IMR-90 (cell line): Measurements from ENCODE around the gene ZNF280C. TPM values are rescaled to one million over a fixed set of nuclear protein-coding genes. Genes with fewer than 3 reads are reported as not detected.

Source experiments
- ATAC-seq: fragments of 200-7000 bp; cut with Tn5 transposase; 2 replicates; pipeline ENCODE4 v1.9.1; 2020; ENCODE audit warnings: low read depth, mild to moderate bottlenecking, moderate library complexity
- BruUV-seq: library from RNA; stranded (reverse); fragments of 400-500 nt; replicated peaks from 2 replicates; lab custom pipeline; 2021; lab: Mats Ljungman, UMichigan
- CTCF ChIA-PET: fragments of 300-600 bp; formaldehyde crosslinking; extraction: SDS; loops from one replicate; lab custom pipeline; 2021; ENCODE audit warnings: antibody characterized with exemption; lab: Yijun Ruan, JAX
- POLR2A ChIA-PET: fragments of 300-600 bp; sonication (Branson Sonifier 250); formaldehyde crosslinking; loops from one replicate; lab custom pipeline; 2022; ENCODE audit warnings: antibody characterized with exemption; ENCODE audit not compliant: unreplicated experiment; lab: Charles Lee
- DNase-seq: peaks from one replicate; pipeline ENCODE4 v3.0.0; 2013
- H2AFZ ChIP-seq: replicated peaks from 2 replicates; pipeline ENCODE3; 2013; ENCODE audit warnings: low read length, mild to moderate bottlenecking; ENCODE audit not compliant: poor library complexity
- H2AK5ac ChIP-seq: 2 replicates; pipeline ENCODE4 v1.6.1; 2013; ENCODE audit warnings: low read depth, low read length, inconsistent platforms
- H2AK9ac ChIP-seq: replicated peaks from 2 replicates; pipeline ENCODE3; 2013; ENCODE audit warnings: mild to moderate bottlenecking, low read depth, low read length, moderate library complexity; ENCODE audit not compliant: poor library complexity
- H2BK120ac ChIP-seq: 2 replicates; pipeline ENCODE4 v1.6.1; 2013; ENCODE audit warnings: low read depth, low read length, inconsistent platforms
- H2BK15ac ChIP-seq: 3 replicates; pipeline ENCODE4 v1.6.1; 2013; ENCODE audit warnings: low read depth, low read length, inconsistent platforms
- H2BK20ac ChIP-seq: 2 replicates; pipeline ENCODE4 v1.6.1; 2013; ENCODE audit warnings: low read depth, mild to moderate bottlenecking, inconsistent platforms, low read length, moderate library complexity
- H2BK5ac ChIP-seq: 2 replicates; pipeline ENCODE4 v1.6.1; 2013; ENCODE audit warnings: mild to moderate bottlenecking, low read depth, low read length, inconsistent platforms; ENCODE audit not compliant: poor library complexity, severe bottlenecking
- H3K14ac ChIP-seq: replicated peaks from 2 replicates; pipeline ENCODE4 v1.6.1; 2013; ENCODE audit warnings: low read depth, low read length, inconsistent platforms
- H3K18ac ChIP-seq: 2 replicates; pipeline ENCODE4 v1.6.1; 2013; ENCODE audit warnings: low read depth, low read length, control low read depth
- H3K23ac ChIP-seq: 2 replicates; pipeline ENCODE4 v1.6.1; 2013; ENCODE audit warnings: low read depth, low read length, inconsistent platforms
- H3K27ac ChIP-seq: 2 replicates; pipeline ENCODE4 v1.5.1; 2013; ENCODE audit warnings: mild to moderate bottlenecking, control low read depth, low read length; ENCODE audit not compliant: insufficient read depth
- H3K27me3 ChIP-seq: 2 replicates; pipeline ENCODE4 v1.6.1; 2013; ENCODE audit warnings: low read length; ENCODE audit not compliant: control insufficient read depth, insufficient read depth
- H3K36me3 ChIP-seq: 2 replicates; pipeline ENCODE4 v1.6.1; 2013; ENCODE audit warnings: low read length, mixed read lengths; ENCODE audit not compliant: control insufficient read depth, insufficient read depth
- H3K4ac ChIP-seq: 2 replicates; pipeline ENCODE4 v1.6.1; 2013; ENCODE audit warnings: low read depth, low read length, inconsistent platforms
- H3K4me1 ChIP-seq: 2 replicates; pipeline ENCODE4 v1.6.1; 2013; ENCODE audit warnings: low read length, mixed read lengths; ENCODE audit not compliant: control insufficient read depth, insufficient read depth
- H3K4me2 ChIP-seq: 2 replicates; pipeline ENCODE4 v1.6.1; 2013; ENCODE audit warnings: low read depth, mild to moderate bottlenecking, control low read depth, low read length, moderate library complexity
- H3K4me3 ChIP-seq: 2 replicates; pipeline ENCODE4 v1.5.1; 2013; ENCODE audit warnings: low read depth, mild to moderate bottlenecking, control low read depth, low read length, moderate library complexity; ENCODE audit not compliant: insufficient read depth
- H3K56ac ChIP-seq: 2 replicates; pipeline ENCODE4 v1.6.1; 2013; ENCODE audit warnings: low read length, inconsistent platforms; ENCODE audit not compliant: insufficient read depth; ENCODE audit errors: extremely low read depth
- H3K79me1 ChIP-seq, 2 experiments: 2 replicates each; pipeline ENCODE4 v1.6.1; 2013; ENCODE audit warnings: low read length in 2 of 2, inconsistent platforms in 1 of 2, low read depth in 1 of 2
- H3K9ac ChIP-seq: 2 replicates; pipeline ENCODE4 v1.6.1; 2013; ENCODE audit warnings: low read depth, low read length, control low read depth
- H3K9me1 ChIP-seq: 2 replicates; pipeline ENCODE4 v1.6.1; 2013; ENCODE audit warnings: low read length, inconsistent platforms; ENCODE audit not compliant: insufficient read depth
- H3K9me3 ChIP-seq: 2 replicates; pipeline ENCODE4 v1.6.1; 2013; ENCODE audit warnings: low read length; ENCODE audit not compliant: control insufficient read depth, insufficient read depth
- H4K20me1 ChIP-seq: 2 replicates; pipeline ENCODE4 v1.6.1; 2013; ENCODE audit warnings: low read length, inconsistent platforms; ENCODE audit not compliant: insufficient read depth
- H4K5ac ChIP-seq: 2 replicates; pipeline ENCODE4 v1.6.1; 2013; ENCODE audit warnings: mild to moderate bottlenecking, low read depth, low read length, control low read depth
- H4K8ac ChIP-seq, 2 experiments: 2 replicates each; pipeline ENCODE4 v1.6.1; 2013; ENCODE audit warnings: low read depth in 2 of 2, low read length in 2 of 2, control low read depth in 1 of 2, inconsistent platforms in 1 of 2
- H4K91ac ChIP-seq: 2 replicates; pipeline ENCODE4 v1.6.1; 2013; ENCODE audit warnings: low read depth, low read length, inconsistent platforms; ENCODE audit not compliant: insufficient read depth
- CEBPB ChIP-seq: IDR thresholded peaks from 2 replicates; pipeline ENCODE4 v1.6.1; 2012; ENCODE audit warnings: low read depth, low read length, improper control_type of control experiment
- CHD1 ChIP-seq: IDR thresholded peaks from 2 replicates; pipeline ENCODE4 v1.6.1; 2012; ENCODE audit warnings: low read depth, low read length, improper control_type of control experiment
- MXI1 ChIP-seq: IDR thresholded peaks from 2 replicates; pipeline ENCODE4 v1.6.1; 2012; ENCODE audit warnings: low read depth, mild to moderate bottlenecking, low read length, moderate library complexity, borderline replicate concordance
- NFE2L2 ChIP-seq: fragments of 150-350 bp; IDR thresholded peaks from 2 replicates; pipeline ENCODE4 v1.6.1; 2016; ENCODE audit warnings: low read depth, mild to moderate bottlenecking, low read length
- RAD21 ChIP-seq: IDR thresholded peaks from 2 replicates; pipeline ENCODE4 v1.6.1; 2012; ENCODE audit warnings: low read length, improper control_type of control experiment
- RFX5 ChIP-seq: IDR thresholded peaks from 2 replicates; pipeline ENCODE4 v1.8.0; 2012; ENCODE audit warnings: low read depth, mild to moderate bottlenecking, low read length, moderate library complexity
- USF2 ChIP-seq: fragments of 150-350 bp; IDR thresholded peaks from 2 replicates; pipeline ENCODE4 v1.6.1; 2017; ENCODE audit warnings: mild to moderate bottlenecking, antibody characterized with exemption, low read length, low read depth
- WGBS, 2 experiments: methylation state at CpG; one replicate each; pipeline versions ENCODE4 v1.1.5 to v1.1.7; 2013; ENCODE audit warnings: missing lambda C conversion rate in 2 of 2; ENCODE audit not compliant: insufficient read length in 1 of 2; ENCODE audit errors: extremely low coverage in 2 of 2; 5-methylcytosine and 5-hydroxymethylcytosine counted together
- dilution Hi-C: fragments of 300-500 bp; cut with HindIII; formaldehyde crosslinking; loops from one replicate; pipeline ENCODE4 v1.14.3; 2018; ENCODE audit warnings: low sequenced_read_pairs; ENCODE audit not compliant: unreplicated experiment
- in situ Hi-C: fragments of 300-500 bp; cut with MboI; formaldehyde crosslinking; loops from 3 replicates; pipeline ENCODE4 v1.14.3; 2019; ENCODE audit warnings: low sequenced_read_pairs, inconsistent platforms, mixed read lengths
- intact Hi-C: fragments of 100-400 bp; cut with micrococcal nuclease; formaldehyde crosslinking; loops from 2 replicates; pipeline ENCODE4 v1.10.0; 2022
- polyA plus RNA-seq, 3 experiments: library from polyadenylated mRNA; depleted of rRNA; stranded (reverse); fragments of >200 nt; gene quantifications; 2 replicates each; pipeline ENCODE4 v1.2.3, GENCODE V29; 2012; ENCODE audit warnings: low replicate concordance in 1 of 3
- total RNA-seq: library from RNA; depleted of rRNA; stranded (reverse); fragments of >200 nt; gene quantifications from 2 replicates; pipeline ENCODE4 v1.2.3, GENCODE V29; 2012

ZNF280C gene
- total and polyA plus RNA-seq, 2 of the 4 experiments (the other 2 are of a cell fraction) = 3.1 to 4.5 TPM

DNA sequence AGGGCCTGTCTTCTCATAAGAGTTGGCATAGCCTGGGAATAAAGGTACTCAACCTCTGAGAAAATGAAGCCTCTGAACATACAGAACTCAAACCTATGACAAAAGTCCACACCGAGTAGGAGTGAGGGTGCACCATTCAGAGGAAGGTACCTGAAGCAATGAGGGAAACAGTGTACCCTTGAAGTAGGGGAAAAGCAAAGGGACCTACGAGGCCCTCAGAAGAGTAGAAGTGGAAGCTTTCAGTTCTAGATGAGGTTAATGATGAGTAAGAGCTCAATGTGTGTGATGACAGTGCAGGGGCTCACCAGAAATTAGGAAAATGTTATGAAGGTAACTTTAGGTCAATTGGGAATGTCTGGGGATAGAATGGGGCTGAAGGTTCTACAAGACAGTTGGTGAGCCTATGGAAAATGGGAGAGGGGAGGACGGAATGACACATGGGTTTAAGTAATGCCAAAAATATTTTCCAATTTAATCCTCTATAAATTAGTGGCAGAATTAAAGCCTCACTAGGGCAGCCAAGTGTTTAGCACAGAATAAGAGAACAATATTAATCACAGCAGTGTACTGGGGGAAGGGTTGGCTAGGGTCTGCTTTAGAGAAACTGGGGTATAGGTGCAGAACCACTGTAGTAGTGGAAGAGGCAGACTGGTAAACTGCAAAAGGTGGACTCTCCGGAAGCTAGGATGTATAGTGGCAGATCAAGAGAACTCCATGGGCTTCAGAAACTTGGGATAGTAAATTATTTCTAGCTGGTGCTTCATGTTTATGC, 57.1 kb downstream of the ZNF280C start:
- DNase-seq = no peak
- Histone ChIP-seq H2BK5ac (no peak overlapping the region), H3K4me2 (no peak overlapping the region), H3K27me3 (no peaks in the 10 kb centered on the region), H3K9ac (no peak overlapping the region), H3K56ac (no peak overlapping the region), H4K91ac (no peak overlapping the region), H4K5ac (no peak overlapping the region), H3K23ac (no peak overlapping the region), H2AK5ac (no peak overlapping the region), H2BK120ac (no peak overlapping the region), H3K4ac (no peak overlapping the region), H3K14ac (no peak overlapping the region), H3K9me3 (no peaks in the 10 kb centered on the region), H3K36me3 (peaks cover 7% of the 10 kb centered on the region; the same call in 1 of the 2 replicates), H4K8ac (no peak overlapping the region), H4K20me1 (no peaks in the 10 kb centered on the region), H2AK9ac (no peak overlapping the region), H3K4me1 (no peaks in the 10 kb centered on the region), H2BK20ac (no peak overlapping the region), H2AFZ (no peak overlapping the region), H3K18ac (no peak overlapping the region), H3K4me3 (no peak overlapping the region), H3K27ac (no peak overlapping the region), H2BK15ac (no peak overlapping the region), H3K9me1 (no peaks in the 10 kb centered on the region), H3K79me1 (no peaks in the 10 kb centered on the region)
- ChIA-PET CTCF (no interaction called here), POLR2A (no interaction called here)
- BruUV-seq = no TSS peak
- in situ Hi-C loops (no loop called here), dilution Hi-C loops (no loop called here), intact Hi-C loops (no loop called here)
- no peak for ATAC-seq
- WGBS, 2 experiments = 50% methylated on average over 1 of the region's 4 CpGs; no CpG with 5 or more reads in 1 of the 2 experiments
- TF ChIP-seq CEBPB = no peak
- no peak for TF ChIP-seq RFX5
- no peak for TF ChIP-seq CHD1
- TF ChIP-seq USF2 = no peak
- TF ChIP-seq MXI1 = no peak
- no peak for TF ChIP-seq NFE2L2
- TF ChIP-seq RAD21 = no peak
